OCI-LY1 (cell line): Measurements from ENCODE around the gene PIK3IP1.

Experiments used
- H2AFZ ChIP-seq: fragments of 200-600 bp; sonication (generic), shearing (Covaris generic); 2 replicates; pipeline ENCODE4 v1.6.0; 2014; ENCODE audit warnings: antibody characterized with exemption, mild to moderate bottlenecking, low read length
- H3F3A ChIP-seq: fragments of 200-600 bp; sonication (generic), shearing (Covaris generic); 2 replicates; pipeline ENCODE4 v1.6.0; 2014; ENCODE audit warnings: mild to moderate bottlenecking, antibody characterized with exemption, low read length, moderate library complexity; ENCODE audit not compliant: insufficient read depth
- H3K27ac ChIP-seq: fragments of 200-600 bp; sonication (generic); 2 replicates; pipeline ENCODE4 v1.5.1; 2014; ENCODE audit warnings: low read length, mixed run types, mild to moderate bottlenecking, low read depth; ENCODE audit not compliant: poor library complexity, severe bottlenecking
- H3K27me3 ChIP-seq: fragments of 200-600 bp; sonication (generic); 2 replicates; pipeline ENCODE4 v1.6.0; 2014; ENCODE audit warnings: antibody characterized with exemption, mild to moderate bottlenecking, low read length, moderate library complexity; ENCODE audit not compliant: insufficient read depth
- H3K36me3 ChIP-seq: fragments of 200-600 bp; sonication (generic); 2 replicates; pipeline ENCODE4 v1.6.1; 2014; ENCODE audit warnings: mild to moderate bottlenecking, antibody characterized with exemption, low read length, moderate library complexity, mixed read lengths; ENCODE audit not compliant: insufficient read depth
- H3K4me1 ChIP-seq: fragments of 200-600 bp; sonication (generic); 2 replicates; pipeline ENCODE4 v1.5.1; 2014; ENCODE audit warnings: mild to moderate bottlenecking, low read length, moderate library complexity; ENCODE audit not compliant: insufficient read depth, severe bottlenecking
- H3K4me2 ChIP-seq: fragments of 200-600 bp; sonication (generic), shearing (Covaris generic); 2 replicates; pipeline ENCODE4 v1.6.1; 2014; ENCODE audit warnings: low read length
- H3K4me3 ChIP-seq: fragments of 200-600 bp; sonication (generic); 2 replicates; pipeline ENCODE4 v1.5.1; 2014; ENCODE audit warnings: low read length, low read depth, mild to moderate bottlenecking, mixed read lengths; ENCODE audit not compliant: poor library complexity, severe bottlenecking
- H3K79me2 ChIP-seq: fragments of 200-600 bp; shearing (Covaris generic); 2 replicates; pipeline ENCODE4 v1.6.1; 2016; ENCODE audit warnings: mixed run types, low read length, mixed read lengths; ENCODE audit not compliant: insufficient read depth
- H3K9ac ChIP-seq: fragments of 200-600 bp; sonication (generic), shearing (Covaris generic); 2 replicates; pipeline ENCODE4 v1.6.1; 2014; ENCODE audit warnings: mild to moderate bottlenecking, low read length, mixed read lengths
- H3K9me2 ChIP-seq: fragments of 200-600 bp; sonication (generic), shearing (Covaris generic); 2 replicates; pipeline ENCODE4 v1.6.1; 2014; ENCODE audit warnings: low read depth, mild to moderate bottlenecking, low read length, mixed read lengths
- H3K9me3 ChIP-seq: fragments of 200-600 bp; shearing (Covaris generic); 2 replicates; pipeline ENCODE4 v1.6.1; 2014; ENCODE audit warnings: low read length, mixed read lengths
- H4K20me1 ChIP-seq: fragments of 200-600 bp; sonication (generic), shearing (Covaris generic); 2 replicates; pipeline ENCODE4 v1.6.0; 2016; ENCODE audit warnings: mild to moderate bottlenecking, low read length; ENCODE audit not compliant: insufficient read depth
- EZH2 ChIP-seq: fragments of 200-600 bp; sonication (generic), shearing (Covaris generic); IDR thresholded peaks from 2 replicates; pipeline ENCODE4 v1.8.0; 2017; ENCODE audit warnings: borderline replicate concordance, mixed run types, mild to moderate bottlenecking, antibody characterized with exemption, low read length, moderate library complexity, mixed read lengths
- TF ChIP-seq, protein P1 (sequence below): fragments of 200-600 bp; sonication (generic), shearing (Covaris generic); IDR thresholded peaks from 2 replicates; pipeline ENCODE4 v1.5.1; 2017; ENCODE audit warnings: mild to moderate bottlenecking, antibody characterized with exemption, low read length, moderate library complexity, mixed read lengths

PIK3IP1 gene

GRCh38 chr22:31300896-31301295 lies 8.6 kb upstream of the PIK3IP1 start:
- no peaks in the 10 kb centered on the region for H3K27me3 ChIP-seq
- no peaks in the 10 kb centered on the region for H3F3A ChIP-seq
- H3K4me1 ChIP-seq: peaks cover 27% of the 10 kb centered on the region
- H2AFZ ChIP-seq: no peak overlapping the region
- H3K4me3 ChIP-seq: no peak overlapping the region
- no peaks in the 10 kb centered on the region for H3K9me2 ChIP-seq
- no peak overlapping the region for H3K27ac ChIP-seq
- peaks cover 13% of the 10 kb centered on the region; the same call in 1 of the 2 replicates for H3K36me3 ChIP-seq
- H3K9me3 ChIP-seq: no peaks in the 10 kb centered on the region
- H3K79me2 ChIP-seq: no peaks in the 10 kb centered on the region
- H3K9ac ChIP-seq: no peak overlapping the region
- H3K4me2 ChIP-seq: no peak overlapping the region
- no peaks in the 10 kb centered on the region for H4K20me1 ChIP-seq
- TF ChIP-seq EZH2: no peak
- TF ChIP-seq, protein P1, sequence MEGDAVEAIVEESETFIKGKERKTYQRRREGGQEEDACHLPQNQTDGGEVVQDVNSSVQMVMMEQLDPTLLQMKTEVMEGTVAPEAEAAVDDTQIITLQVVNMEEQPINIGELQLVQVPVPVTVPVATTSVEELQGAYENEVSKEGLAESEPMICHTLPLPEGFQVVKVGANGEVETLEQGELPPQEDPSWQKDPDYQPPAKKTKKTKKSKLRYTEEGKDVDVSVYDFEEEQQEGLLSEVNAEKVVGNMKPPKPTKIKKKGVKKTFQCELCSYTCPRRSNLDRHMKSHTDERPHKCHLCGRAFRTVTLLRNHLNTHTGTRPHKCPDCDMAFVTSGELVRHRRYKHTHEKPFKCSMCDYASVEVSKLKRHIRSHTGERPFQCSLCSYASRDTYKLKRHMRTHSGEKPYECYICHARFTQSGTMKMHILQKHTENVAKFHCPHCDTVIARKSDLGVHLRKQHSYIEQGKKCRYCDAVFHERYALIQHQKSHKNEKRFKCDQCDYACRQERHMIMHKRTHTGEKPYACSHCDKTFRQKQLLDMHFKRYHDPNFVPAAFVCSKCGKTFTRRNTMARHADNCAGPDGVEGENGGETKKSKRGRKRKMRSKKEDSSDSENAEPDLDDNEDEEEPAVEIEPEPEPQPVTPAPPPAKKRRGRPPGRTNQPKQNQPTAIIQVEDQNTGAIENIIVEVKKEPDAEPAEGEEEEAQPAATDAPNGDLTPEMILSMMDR: no peak

DNA sequence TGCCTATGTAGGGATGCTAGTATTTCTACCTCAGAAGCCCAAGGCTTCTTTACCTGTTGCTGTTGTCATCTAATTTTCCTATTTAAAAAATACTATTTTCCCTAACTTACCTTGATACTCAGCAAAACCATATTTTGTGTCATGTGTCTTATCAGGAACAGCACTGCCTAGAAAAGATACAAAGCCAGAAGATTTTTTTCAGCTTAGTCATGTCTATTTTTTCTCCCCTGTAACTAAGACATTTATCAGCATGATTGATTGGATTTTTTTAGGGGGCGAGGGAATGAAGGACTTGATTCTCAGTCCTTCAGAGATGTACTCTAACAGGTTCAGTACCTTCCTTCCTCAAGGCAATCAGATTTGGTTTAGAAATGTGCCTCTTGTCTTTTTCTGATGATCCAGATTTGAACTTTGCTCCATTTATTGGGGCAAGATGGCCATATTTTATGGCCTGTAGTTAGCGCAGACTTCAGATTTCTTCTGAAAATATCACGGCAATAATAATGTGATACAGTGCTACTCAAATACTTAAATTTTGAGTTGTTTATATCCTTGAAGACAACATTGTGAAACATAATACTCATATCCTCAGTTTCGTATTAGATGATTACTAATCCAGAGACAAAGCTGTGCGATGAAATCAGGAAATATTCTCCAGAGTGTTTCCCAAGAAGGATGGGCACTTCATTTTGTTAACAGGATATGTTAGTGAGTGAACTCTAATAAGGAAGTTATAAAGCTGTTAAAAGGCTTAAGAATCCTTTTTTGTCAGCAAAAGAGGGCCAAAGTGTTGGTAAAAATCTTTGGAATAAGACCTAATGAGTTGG lies 3.8 kb upstream of the PIK3IP1 start:
- H3K9me3 ChIP-seq: no peaks in the 10 kb centered on the region
- peak overlapping the region; percentile 60 for H3K4me2 ChIP-seq
- peak overlapping the region; percentile 59 for H3K27ac ChIP-seq
- no peaks in the 10 kb centered on the region for H4K20me1 ChIP-seq
- H3K36me3 ChIP-seq: no peaks in the 10 kb centered on the region
- H3K9me2 ChIP-seq: no peaks in the 10 kb centered on the region
- TF ChIP-seq, protein P1: no peak
- no peak for TF ChIP-seq EZH2
- no peaks in the 10 kb centered on the region for H3K79me2 ChIP-seq
- no peaks in the 10 kb centered on the region for H3K27me3 ChIP-seq
- peak overlapping the region; percentile 34; the same call in 1 of the 2 replicates for H3K9ac ChIP-seq
- peak overlapping the region; percentile 36 for H3K4me3 ChIP-seq
- H2AFZ ChIP-seq: no peak overlapping the region
- no peaks in the 10 kb centered on the region for H3F3A ChIP-seq
- peaks cover 57% of the 10 kb centered on the region for H3K4me1 ChIP-seq

- H2AFZ ChIP-seq: no peak overlapping the region
- no peaks in the 10 kb centered on the region for H3K27me3 ChIP-seq
- H3K27ac ChIP-seq: peak overlapping the region; percentile 59
- no peaks in the 10 kb centered on the region for H4K20me1 ChIP-seq
- peak overlapping the region; percentile 60 for H3K4me2 ChIP-seq
- H3K79me2 ChIP-seq: no peaks in the 10 kb centered on the region
- H3K36me3 ChIP-seq: no peaks in the 10 kb centered on the region
- H3K9ac ChIP-seq: peak overlapping the region; percentile 34; the same call in 1 of the 2 replicates
- peak overlapping the region; percentile 36 for H3K4me3 ChIP-seq
- no peak for TF ChIP-seq EZH2
- TF ChIP-seq, protein P1: no peak
- H3K4me1 ChIP-seq: peaks cover 57% of the 10 kb centered on the region
- H3K9me2 ChIP-seq: no peaks in the 10 kb centered on the region
- H3K9me3 ChIP-seq: no peaks in the 10 kb centered on the region
- no peaks in the 10 kb centered on the region for H3F3A ChIP-seq
Measured at GRCh38 chr22:31295360-31295759, 3.1 kb upstream of the PIK3IP1 start.
